Parathyroid adenoma (tissue), 2 donors: ENCODE results near the gene CHCT1.
"Not testable (repeated sequence)": the region's sequence is repeated elsewhere in the genome, so short reads cannot be mapped to it uniquely, and the experiment has no call there.

Experiments
- H2AFZ ChIP-seq: fragments of 300-600 bp; sonication (generic); one replicate; pipeline ENCODE4 v1.7.0; 2017; ENCODE audit warnings: antibody characterized with exemption, mild to moderate bottlenecking
- H3K27ac ChIP-seq: fragments of 300-600 bp; sonication (generic); one replicate; pipeline ENCODE4 v1.7.0; 2017
- H3K27me3 ChIP-seq: fragments of 300-600 bp; sonication (generic); one replicate; pipeline ENCODE4 v1.7.0; 2017; ENCODE audit warnings: low read length; ENCODE audit not compliant: control insufficient read depth, insufficient read depth
- H3K36me3 ChIP-seq: fragments of 300-600 bp; sonication (generic); one replicate; pipeline ENCODE4 v1.7.0; 2017; ENCODE audit warnings: low read length; ENCODE audit not compliant: control insufficient read depth, insufficient read depth
- H3K4me1 ChIP-seq: fragments of 300-600 bp; sonication (generic); one replicate; pipeline ENCODE4 v1.7.0; 2017; ENCODE audit warnings: control low read depth
- H3K4me2 ChIP-seq: fragments of 300-600 bp; sonication (generic); one replicate; pipeline ENCODE4 v1.7.0; 2017; ENCODE audit warnings: low read length
- H3K4me3 ChIP-seq: fragments of 300-600 bp; sonication (generic); one replicate; pipeline ENCODE4 v1.7.0; 2017; ENCODE audit warnings: low read depth, low read length
- H3K79me2 ChIP-seq: fragments of 300-600 bp; sonication (generic); one replicate; pipeline ENCODE4 v1.7.0; 2017; ENCODE audit warnings: control low read depth
- H3K9ac ChIP-seq: fragments of 300-600 bp; sonication (generic); one replicate; pipeline ENCODE4 v1.7.0; 2017; ENCODE audit warnings: mild to moderate bottlenecking
- H3K9me3 ChIP-seq: fragments of 300-600 bp; sonication (generic); one replicate; pipeline ENCODE4 v1.7.0; 2017; ENCODE audit warnings: low read length; ENCODE audit not compliant: control insufficient read depth
- TF ChIP-seq, protein P1 (sequence below): fragments of 300-600 bp; sonication (generic); IDR thresholded peaks from one replicate; pipeline ENCODE4 v1.7.0; 2017; ENCODE audit warnings: antibody characterized with exemption, mild to moderate bottlenecking
- donor health status: primary hyperparathyroidism.

The CHCT1 gene

GRCh38 chr17:60412701-60413100, 9.6 kb upstream of the CHCT1 start:
- no peak overlapping the region for H3K27ac ChIP-seq
- H3K79me2 ChIP-seq, result no peaks in the 10 kb centered on the region
- no peaks in the 10 kb centered on the region for H3K27me3 ChIP-seq
- peak overlapping the region; percentile 41 for H2AFZ ChIP-seq
- no peaks in the 10 kb centered on the region for H3K36me3 ChIP-seq
- TF ChIP-seq, protein P1, sequence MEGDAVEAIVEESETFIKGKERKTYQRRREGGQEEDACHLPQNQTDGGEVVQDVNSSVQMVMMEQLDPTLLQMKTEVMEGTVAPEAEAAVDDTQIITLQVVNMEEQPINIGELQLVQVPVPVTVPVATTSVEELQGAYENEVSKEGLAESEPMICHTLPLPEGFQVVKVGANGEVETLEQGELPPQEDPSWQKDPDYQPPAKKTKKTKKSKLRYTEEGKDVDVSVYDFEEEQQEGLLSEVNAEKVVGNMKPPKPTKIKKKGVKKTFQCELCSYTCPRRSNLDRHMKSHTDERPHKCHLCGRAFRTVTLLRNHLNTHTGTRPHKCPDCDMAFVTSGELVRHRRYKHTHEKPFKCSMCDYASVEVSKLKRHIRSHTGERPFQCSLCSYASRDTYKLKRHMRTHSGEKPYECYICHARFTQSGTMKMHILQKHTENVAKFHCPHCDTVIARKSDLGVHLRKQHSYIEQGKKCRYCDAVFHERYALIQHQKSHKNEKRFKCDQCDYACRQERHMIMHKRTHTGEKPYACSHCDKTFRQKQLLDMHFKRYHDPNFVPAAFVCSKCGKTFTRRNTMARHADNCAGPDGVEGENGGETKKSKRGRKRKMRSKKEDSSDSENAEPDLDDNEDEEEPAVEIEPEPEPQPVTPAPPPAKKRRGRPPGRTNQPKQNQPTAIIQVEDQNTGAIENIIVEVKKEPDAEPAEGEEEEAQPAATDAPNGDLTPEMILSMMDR, result no peak
- H3K9me3 ChIP-seq, result no peaks in the 10 kb centered on the region
- H3K4me3 ChIP-seq, result no peak overlapping the region
- H3K9ac ChIP-seq, result no peak overlapping the region
- H3K4me2 ChIP-seq, result no peak overlapping the region
- no peaks in the 10 kb centered on the region for H3K4me1 ChIP-seq

- Histone ChIP-seq H3K27ac (no peak overlapping the region), H3K27me3 (no peaks in the 10 kb centered on the region), H3K36me3 (no peaks in the 10 kb centered on the region)
Observed at GRCh38 chr17:60415146-60415545, 7.1 kb upstream of the CHCT1 start.

DNA sequence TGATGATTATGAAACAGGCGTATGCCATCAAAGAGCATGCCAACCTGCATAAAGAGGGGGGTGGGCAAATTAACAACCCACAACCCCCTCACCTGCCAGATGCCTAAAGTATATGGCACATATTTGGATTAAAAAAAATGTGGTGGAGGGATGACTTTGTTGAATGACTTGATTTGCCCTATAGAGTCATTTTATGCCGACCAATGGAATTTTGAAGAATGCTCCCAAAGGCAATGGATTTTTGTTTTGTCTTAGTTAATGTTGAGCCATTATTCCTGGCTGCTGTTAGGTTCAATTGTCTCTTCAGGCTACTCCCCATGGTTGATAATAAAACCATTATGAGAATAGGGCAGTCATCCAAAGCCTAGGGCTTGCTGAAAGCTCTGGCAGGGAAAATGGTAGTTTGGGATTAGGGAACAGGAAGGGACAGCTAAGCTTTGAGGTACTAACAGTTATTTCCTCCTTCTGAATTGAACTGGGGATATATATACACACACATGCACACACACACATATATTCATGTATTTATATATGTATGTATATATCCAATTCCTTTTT, 5.8 kb upstream of the CHCT1 start:
- H3K27ac ChIP-seq, result no peak overlapping the region
- no peaks in the 10 kb centered on the region for H3K36me3 ChIP-seq
- no peaks in the 10 kb centered on the region for H3K4me1 ChIP-seq
- no peak overlapping the region for H2AFZ ChIP-seq
- no peak overlapping the region for H3K4me3 ChIP-seq
- H3K9ac ChIP-seq, result no peak overlapping the region
- no peaks in the 10 kb centered on the region for H3K27me3 ChIP-seq
- TF ChIP-seq, protein P1, result no peak
- H3K79me2 ChIP-seq, result no peaks in the 10 kb centered on the region
- H3K9me3 ChIP-seq, result no peaks in the 10 kb centered on the region
- H3K4me2 ChIP-seq, result no peak overlapping the region

More at GRCh38 chr17:60415146-60415545, 7.1 kb upstream of the CHCT1 start:
- Histone ChIP-seq H3K9ac (no peak overlapping the region), H3K4me1 (no peaks in the 10 kb centered on the region), H3K4me2 (no peak overlapping the region), H3K4me3 (no peak overlapping the region), H3K79me2 (no peaks in the 10 kb centered on the region), H2AFZ (no peak overlapping the region), H3K9me3 (no peaks in the 10 kb centered on the region)
- TF ChIP-seq, protein P1, result no peak

DNA sequence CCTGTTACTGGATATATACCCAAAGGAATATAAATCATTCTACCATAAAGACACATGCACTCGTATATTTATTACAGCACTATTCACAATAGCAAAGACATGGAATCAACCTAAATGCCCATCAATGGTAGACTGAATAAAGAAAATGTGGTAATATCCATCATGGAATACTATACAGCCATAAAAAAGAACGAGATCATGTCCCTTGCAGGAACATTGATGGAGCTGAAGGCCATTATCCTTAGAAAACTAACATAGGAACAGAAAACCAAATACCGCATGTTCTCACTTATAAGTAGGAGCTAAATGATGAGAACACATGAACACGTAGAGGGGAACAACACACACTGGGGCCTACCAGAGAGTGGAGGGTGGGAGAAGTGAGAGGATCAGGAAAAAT, 3.3 kb upstream of the CHCT1 start:
- not testable (repeated sequence) for H3K79me2 ChIP-seq, H3K9ac ChIP-seq, H3K4me3 ChIP-seq, H3K27me3 ChIP-seq, H3K9me3 ChIP-seq, H3K4me2 ChIP-seq, H3K4me1 ChIP-seq, H2AFZ ChIP-seq, H3K36me3 ChIP-seq, H3K27ac ChIP-seq

DNA sequence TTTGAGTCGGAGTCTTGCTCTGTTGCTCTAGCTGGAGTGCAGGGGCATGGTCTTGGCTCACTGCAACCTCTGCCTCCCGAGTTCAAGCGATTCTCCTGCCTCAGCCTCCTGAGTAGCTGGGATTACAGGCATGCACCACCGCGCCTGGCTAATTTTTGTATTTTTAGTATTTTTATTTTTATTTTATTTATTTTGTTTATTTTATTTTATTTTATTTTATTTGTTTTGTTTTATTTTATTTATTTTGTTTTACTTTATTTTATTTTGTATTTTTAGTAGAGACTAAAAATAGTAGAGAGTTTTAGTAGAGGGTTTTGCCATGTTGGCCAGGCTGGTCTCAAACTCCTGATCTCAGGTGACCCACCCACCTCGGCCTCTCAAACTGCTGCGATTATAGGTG, 2.4 kb upstream of the CHCT1 start:
- H3K4me3 ChIP-seq, H3K4me1 ChIP-seq, H3K9me3 ChIP-seq, H3K4me2 ChIP-seq, H3K36me3 ChIP-seq, H3K79me2 ChIP-seq, H3K27ac ChIP-seq, H3K27me3 ChIP-seq, H3K9ac ChIP-seq, H2AFZ ChIP-seq: not testable (repeated sequence)
